Measurements from ENCODE around the gene CRABP2.

Gene CRABP2

GRCh38 chr1:156655151-156655903, 50.1 kb downstream of the CRABP2 start:
- H3K9me2 ChIP-seq (replicated peaks; ENCODE audit: insufficient read depth, low read length) = no peaks in the 10 kb centered on the region
- no peak overlapping the region for H3K4me3 ChIP-seq (ENCODE audit: insufficient read depth, low read length, poor library complexity, severe bottlenecking)
- no peak overlapping the region for H2AFZ ChIP-seq (ENCODE audit: low read depth, low read length, severe bottlenecking)
- no peaks in the 10 kb centered on the region for H3K79me2 ChIP-seq (ENCODE audit: insufficient read depth, low read length)
- no peak overlapping the region for H3K9ac ChIP-seq (ENCODE audit: low read length)
- no peaks in the 10 kb centered on the region for H3K36me3 ChIP-seq (ENCODE audit: low read length)
- H4K20me1 ChIP-seq (ENCODE audit: low read depth, low read length) = no peaks in the 10 kb centered on the region
- H3K27me3 ChIP-seq (ENCODE audit: low read length) = no peaks in the 10 kb centered on the region
- TF ChIP-seq EZH2phosphoT487 (conservative IDR thresholded peaks at IDR 0.05; ENCODE audit: low read length) (no peak), CTCF (IDR thresholded peaks at IDR 0.05; ENCODE audit: insufficient read depth, low read length, poor library complexity, severe bottlenecking) (no peak)
- H3K4me2 ChIP-seq (ENCODE audit: low read depth, low read length, poor library complexity, severe bottlenecking) = no peak overlapping the region
- no peaks in the 10 kb centered on the region for H3F3A ChIP-seq (ENCODE audit: insufficient read depth)
- H3K9me3 ChIP-seq (ENCODE audit: insufficient read depth, low read length) = no peaks in the 10 kb centered on the region
- no peak overlapping the region for H3K27ac ChIP-seq (ENCODE audit: low read depth, low read length)

- H3K27ac ChIP-seq (ENCODE audit: low read depth, low read length) = no peak overlapping the region
- no peak overlapping the region for H2AFZ ChIP-seq (ENCODE audit: low read depth, low read length, severe bottlenecking)
- no peaks in the 10 kb centered on the region for H3K9me2 ChIP-seq (replicated peaks; ENCODE audit: insufficient read depth, low read length)
- H3K9me3 ChIP-seq (ENCODE audit: insufficient read depth, low read length) = no peaks in the 10 kb centered on the region
- no peak overlapping the region for H3K4me2 ChIP-seq (ENCODE audit: low read depth, low read length, poor library complexity, severe bottlenecking)
- no peaks in the 10 kb centered on the region for H4K20me1 ChIP-seq (ENCODE audit: low read depth, low read length)
- H3K4me3 ChIP-seq (ENCODE audit: insufficient read depth, low read length, poor library complexity, severe bottlenecking) = no peak overlapping the region
- H3K27me3 ChIP-seq (ENCODE audit: low read length) = no peaks in the 10 kb centered on the region
- no peaks in the 10 kb centered on the region for H3K36me3 ChIP-seq (ENCODE audit: low read length)
- H3K9ac ChIP-seq (ENCODE audit: low read length) = no peak overlapping the region
- no peak for TF ChIP-seq EZH2phosphoT487 (conservative IDR thresholded peaks at IDR 0.05; ENCODE audit: low read length)
- no peaks in the 10 kb centered on the region for H3F3A ChIP-seq (ENCODE audit: insufficient read depth)
- H3K79me2 ChIP-seq (ENCODE audit: insufficient read depth, low read length) = no peaks in the 10 kb centered on the region
Observed at GRCh38 chr1:156654700-156655099, 50.7 kb downstream of the CRABP2 start.

- Histone ChIP-seq H3K9ac (ENCODE audit: low read length) (no peak overlapping the region), H3F3A (ENCODE audit: insufficient read depth) (no peaks in the 10 kb centered on the region), H3K9me3 (ENCODE audit: insufficient read depth, low read length) (no peaks in the 10 kb centered on the region), H3K27me3 (ENCODE audit: low read length) (no peaks in the 10 kb centered on the region), H3K79me2 (ENCODE audit: insufficient read depth, low read length) (no peaks in the 10 kb centered on the region), H3K9me2 (replicated peaks; ENCODE audit: insufficient read depth, low read length) (no peaks in the 10 kb centered on the region), H4K20me1 (ENCODE audit: low read depth, low read length) (no peaks in the 10 kb centered on the region), H3K36me3 (ENCODE audit: low read length) (no peaks in the 10 kb centered on the region), H3K4me2 (ENCODE audit: low read depth, low read length, poor library complexity, severe bottlenecking) (no peak overlapping the region), H2AFZ (ENCODE audit: low read depth, low read length, severe bottlenecking) (no peak overlapping the region), H3K4me3 (ENCODE audit: insufficient read depth, low read length, poor library complexity, severe bottlenecking) (no peak overlapping the region), H3K27ac (ENCODE audit: low read depth, low read length) (no peak overlapping the region)
- TF ChIP-seq EZH2phosphoT487 (conservative IDR thresholded peaks at IDR 0.05; ENCODE audit: low read length) = no peak
- no peak for TF ChIP-seq CTCF (IDR thresholded peaks at IDR 0.05; ENCODE audit: insufficient read depth, low read length, poor library complexity, severe bottlenecking)
Observed at GRCh38 chr1:156652992-156653355, 52.4 kb downstream of the CRABP2 start.

Data from SU-DHL-6 (cell line).